Smooth muscle cell (in vitro differentiated cells): Measurements from ENCODE around the gene ATCAY. TPM values are rescaled to one million over a fixed set of nuclear protein-coding genes. Genes with fewer than 3 reads are reported as not detected.

Source experiments
- DNase-seq: peaks from one replicate; lab custom pipeline; 2025; ENCODE audit not compliant: unreplicated experiment; lab: John Stamatoyannopoulos, UW
- H2AFZ ChIP-seq: fragments of 200-600 bp; sonication (generic); 2 replicates; pipeline ENCODE4 v1.6.0; 2016; ENCODE audit warnings: antibody characterized with exemption, low read depth, mild to moderate bottlenecking
- H3F3A ChIP-seq: fragments of 200-600 bp; sonication (generic); 2 replicates; pipeline ENCODE4 v1.6.0; 2017; ENCODE audit warnings: antibody characterized with exemption, low read depth
- H3K27ac ChIP-seq: fragments of 200-600 bp; sonication (generic); 2 replicates; pipeline ENCODE4 v1.5.1; 2016; ENCODE audit warnings: low read depth, mild to moderate bottlenecking
- H3K27me3 ChIP-seq: fragments of 200-600 bp; sonication (generic); 2 replicates; pipeline ENCODE4 v1.6.1; 2016; ENCODE audit warnings: low read depth, mild to moderate bottlenecking
- H3K36me3 ChIP-seq: fragments of 200-600 bp; sonication (generic); 2 replicates; pipeline ENCODE4 v1.5.1; 2016; ENCODE audit warnings: low read depth
- H3K4me1 ChIP-seq: fragments of 200-600 bp; sonication (generic); 2 replicates; pipeline ENCODE4 v1.5.1; 2016; ENCODE audit warnings: low read depth
- H3K4me2 ChIP-seq: fragments of 200-600 bp; sonication (generic); 2 replicates; pipeline ENCODE4 v1.6.0; 2016; ENCODE audit warnings: mild to moderate bottlenecking
- H3K4me3 ChIP-seq: fragments of 200-600 bp; sonication (generic); 2 replicates; pipeline ENCODE4 v1.5.1; 2016; ENCODE audit warnings: mild to moderate bottlenecking
- H3K79me2 ChIP-seq: fragments of 200-600 bp; sonication (generic); 2 replicates; pipeline ENCODE4 v1.6.0; 2016; ENCODE audit warnings: low read depth, mild to moderate bottlenecking
- H3K9ac ChIP-seq: fragments of 200-600 bp; sonication (generic); 2 replicates; pipeline ENCODE4 v1.6.0; 2016; ENCODE audit warnings: low read depth
- H3K9me3 ChIP-seq: fragments of 200-600 bp; sonication (generic); replicated peaks from 2 replicates; pipeline ENCODE4 v1.5.1; 2016; ENCODE audit warnings: low read depth
- H4K20me1 ChIP-seq: fragments of 200-600 bp; sonication (generic); 2 replicates; pipeline ENCODE4 v1.6.0; 2016; ENCODE audit warnings: low read depth
- CTCF ChIP-seq: fragments of 200-600 bp; sonication (generic); IDR thresholded peaks from 2 replicates; pipeline ENCODE4 v1.5.1; 2017; ENCODE audit warnings: borderline replicate concordance, mild to moderate bottlenecking, antibody characterized with exemption; ENCODE audit not compliant: insufficient read depth, poor library complexity, severe bottlenecking
- WGBS: methylation state at CpG from one replicate; pipeline ENCODE4 v1.1.7; 2016; ENCODE audit warnings: low lambda C conversion rate; 5-methylcytosine and 5-hydroxymethylcytosine counted together
- polyA plus RNA-seq: library from polyadenylated mRNA; unstranded; fragments of >200 nt; fragmentation: Nextera tagmentation; extraction: Ambion mirVana; gene quantifications from 2 replicates; pipeline ENCODE4 v1.2.1, GENCODE V29; 2016
- total RNA-seq: library from RNA; depleted of rRNA; stranded (reverse); fragments of >200 nt; gene quantifications from 2 replicates; pipeline ENCODE4 v1.2.3, GENCODE V29; 2014

Gene ATCAY
- total and polyA plus RNA-seq, 2 experiments from 2014 or later, result 0.09 to 1.1 TPM

GRCh38 chr19:3968556-3969434 lies 88.3 kb downstream of the ATCAY start:
- H3K4me3 ChIP-seq, result peak overlapping the region; percentile 99
- H3K9ac ChIP-seq, result peak overlapping the region; percentile 99
- H3K4me1 ChIP-seq, result peaks cover 15% of the 10 kb centered on the region
- DNase-seq, result peak; percentile 58
- H3K27me3 ChIP-seq, result no peaks in the 10 kb centered on the region
- H3K79me2 ChIP-seq, result peaks cover 55% of the 10 kb centered on the region
- H3K27ac ChIP-seq, result peak overlapping the region; percentile 99
- H3K9me3 ChIP-seq, result no peaks in the 10 kb centered on the region
- no peak overlapping the region for H2AFZ ChIP-seq
- no peak for TF ChIP-seq CTCF
- H4K20me1 ChIP-seq, result peaks cover 79% of the 10 kb centered on the region
- peaks cover 31% of the 10 kb centered on the region for H3F3A ChIP-seq
- no peaks in the 10 kb centered on the region for H3K36me3 ChIP-seq
- WGBS, result 7% methylated on average over 9 of the region's 9 CpGs
- peak overlapping the region; percentile 96 for H3K4me2 ChIP-seq

GRCh38 chr19:3969435-3970312 lies 89.2 kb downstream of the ATCAY start:
- Histone ChIP-seq H3K27ac (peak overlapping the region; percentile 99), H3K9me3 (no peaks in the 10 kb centered on the region), H3K36me3 (no peaks in the 10 kb centered on the region), H3K4me1 (peaks cover 15% of the 10 kb centered on the region), H3K4me2 (peak overlapping the region; percentile 96), H2AFZ (no peak overlapping the region), H4K20me1 (peaks cover 71% of the 10 kb centered on the region), H3F3A (peaks cover 31% of the 10 kb centered on the region), H3K79me2 (peaks cover 48% of the 10 kb centered on the region), H3K4me3 (peak overlapping the region; percentile 99), H3K27me3 (no peaks in the 10 kb centered on the region), H3K9ac (peak overlapping the region; percentile 99)
- DNase-seq, result peak; percentile 24
- peak; percentile 14 for TF ChIP-seq CTCF
- 2% methylated on average over 23 of the region's 23 CpGs for WGBS

GRCh38 chr19:3970313-3970807 lies 89.9 kb downstream of the ATCAY start:
- Histone ChIP-seq H3K27ac (peak overlapping the region; percentile 99), H4K20me1 (peaks cover 70% of the 10 kb centered on the region), H3K4me3 (peak overlapping the region; percentile 99), H3F3A (peaks cover 36% of the 10 kb centered on the region), H2AFZ (no peak overlapping the region), H3K9ac (peak overlapping the region; percentile 99), H3K9me3 (no peaks in the 10 kb centered on the region), H3K4me2 (peak overlapping the region; percentile 96), H3K36me3 (no peaks in the 10 kb centered on the region), H3K27me3 (no peaks in the 10 kb centered on the region), H3K79me2 (peaks cover 45% of the 10 kb centered on the region), H3K4me1 (peaks cover 15% of the 10 kb centered on the region)
- WGBS, result 1% methylated on average over 17 of the region's 22 CpGs
- TF ChIP-seq CTCF, result no peak
- no peak for DNase-seq
